HepG2 (cell line): ENCODE measurements around the gene PDE5A.

ENCODE experiments used
- FOXK2 ChIP-seq: fragments of 450-650 bp; IDR thresholded peaks from 2 replicates; pipeline ENCODE4 v1.6.1; 2016
- GATAD2A ChIP-seq: IDR thresholded peaks from 2 replicates; pipeline ENCODE4 v1.6.1; 2016
- IRF9 ChIP-seq: sonication (generic); formaldehyde crosslinking; IDR thresholded peaks from 2 replicates; pipeline ENCODE4 v1.8.0; 2022; ENCODE audit warnings: missing genetic modification reagents, mild to moderate bottlenecking, borderline replicate concordance
- SMARCC2 ChIP-seq: fragments of 450-650 bp; IDR thresholded peaks from 2 replicates; pipeline ENCODE4 v1.6.1; 2017; ENCODE audit warnings: antibody characterized with exemption, mild to moderate bottlenecking
- SOX6 ChIP-seq, 2 experiments: fragments of 450-650 bp in 1 of 2; sonication (generic) in 1 of 2; formaldehyde crosslinking in 1 of 2; IDR thresholded peaks; 2 replicates each; pipeline versions ENCODE4 v1.4.0 to v1.6.1; 2017 to 2020; ENCODE audit warnings: antibody characterized with exemption in 1 of 2, mild to moderate bottlenecking in 1 of 2, missing genetic modification reagents in 1 of 2
- ZBTB33 ChIP-seq: sonication (generic); formaldehyde crosslinking; IDR thresholded peaks from 2 replicates; pipeline ENCODE4 v1.4.0; 2020; ENCODE audit warnings: missing genetic modification reagents
- ZNF274 ChIP-seq: sonication (generic); formaldehyde crosslinking; IDR thresholded peaks from 2 replicates; pipeline ENCODE4 v1.5.1; 2020; ENCODE audit warnings: mild to moderate bottlenecking, missing genetic modification reagents

- TF ChIP-seq FOXK2, result no peak
- no peak for TF ChIP-seq SOX6 (IDR thresholded peaks at IDR 0.05)
- TF ChIP-seq SOX6 (CRISPR knock-in tag; IDR thresholded peaks at IDR 0.05), result no peak
- no peak for TF ChIP-seq SMARCC2
- no peak for TF ChIP-seq ZBTB33
- no peak for TF ChIP-seq GATAD2A (CRISPR knock-in tag)
- TF ChIP-seq ZNF274 (CRISPR knock-in tag), result no peak
- TF ChIP-seq IRF9 (CRISPR knock-in tag), result no peak
These were observed 130.1 kb downstream of the PDE5A start for GRCh38 chr4:119498527-119498926.
